ENCODE results near the gene CLDND2.

DNA sequence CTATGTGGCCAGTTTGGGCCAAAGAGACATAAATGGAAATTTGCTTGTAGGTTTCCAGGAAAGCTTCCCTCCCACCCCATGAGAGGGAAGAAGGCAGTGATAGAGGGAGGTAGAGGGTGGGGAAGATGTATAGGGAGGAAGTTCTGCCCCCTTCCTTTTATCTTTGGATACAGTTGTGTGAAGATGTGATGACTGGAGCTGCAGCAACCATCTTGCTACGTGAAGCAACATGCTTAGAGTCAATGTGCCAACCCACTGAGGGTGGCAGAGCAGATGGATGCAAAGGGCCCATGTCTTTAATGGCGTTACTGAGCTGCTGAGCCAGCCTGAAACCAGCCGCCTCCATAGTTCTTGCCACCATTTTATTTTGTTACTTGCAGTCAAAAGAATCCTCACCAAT lies 37.6 kb downstream of the CLDND2 start:
- TF ChIP-seq TAF1 (IDR thresholded peaks at IDR 0.05; ENCODE audit: low read depth, low read length) (no peak), SPI1 (IDR thresholded peaks at IDR 0.05; ENCODE audit: low read depth, low read length) (no peak), POLR2A (IDR thresholded peaks at IDR 0.05; ENCODE audit: low read depth, low read length) (no peak), POLR2AphosphoS5 (IDR thresholded peaks at IDR 0.05; ENCODE audit: low read depth, low read length) (no peak)
